Suppressor macrophage treated with lipopolysaccharide for 1 hour (primary cell): Measurements from ENCODE around the gene MYOC.
"Not testable (repeated sequence)": the region's sequence is repeated elsewhere in the genome, so short reads cannot be mapped to it uniquely, and the experiment has no call there.

ENCODE experiments used
- DNase-seq, 3 donors: peaks; one replicate each; pipeline ENCODE4 v3.0.0-alpha.2; 2020 to 2022

The MYOC gene

DNA sequence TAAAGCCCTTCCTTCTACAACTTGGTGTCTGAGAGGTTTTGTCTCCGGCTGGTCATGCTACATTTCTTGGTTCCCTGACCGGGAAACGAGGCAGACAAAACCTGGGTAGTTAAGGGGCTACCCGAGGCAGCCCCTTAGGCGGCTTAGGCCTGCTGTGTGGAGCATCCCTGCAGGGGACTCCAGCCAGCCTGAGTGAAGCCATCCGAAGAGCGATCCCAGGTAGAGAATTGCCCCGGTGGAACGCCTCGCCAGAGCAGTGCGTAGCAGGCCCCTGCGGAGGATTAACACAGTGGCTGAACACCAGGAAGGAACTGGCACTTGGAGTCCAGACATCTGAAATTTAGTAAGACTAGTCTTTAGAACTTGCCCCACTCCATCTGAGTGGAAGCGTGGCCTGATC, 51.6 kb downstream of the MYOC start:
- no peak for DNase-seq

DNA sequence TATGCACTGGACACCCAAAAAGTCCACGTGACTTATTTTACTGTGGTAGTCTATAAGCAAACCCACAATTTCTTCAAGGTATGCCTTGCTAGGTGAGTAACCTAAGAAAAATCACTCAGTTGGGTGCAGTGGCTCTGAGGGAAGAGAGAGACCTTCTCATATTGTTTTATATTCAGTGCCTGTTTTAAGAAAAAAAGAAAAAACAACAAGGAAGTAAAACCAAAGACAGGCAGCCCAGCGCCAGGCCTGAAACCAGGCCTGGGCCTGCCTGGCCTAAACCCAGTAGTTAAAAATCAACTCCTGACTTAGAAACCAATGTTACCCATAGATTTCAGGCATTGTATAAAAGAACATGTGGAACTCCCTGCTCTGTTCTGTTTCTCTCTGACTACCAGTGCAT, 52.2 kb downstream of the MYOC start:
- DNase-seq: not testable (repeated sequence)

DNA sequence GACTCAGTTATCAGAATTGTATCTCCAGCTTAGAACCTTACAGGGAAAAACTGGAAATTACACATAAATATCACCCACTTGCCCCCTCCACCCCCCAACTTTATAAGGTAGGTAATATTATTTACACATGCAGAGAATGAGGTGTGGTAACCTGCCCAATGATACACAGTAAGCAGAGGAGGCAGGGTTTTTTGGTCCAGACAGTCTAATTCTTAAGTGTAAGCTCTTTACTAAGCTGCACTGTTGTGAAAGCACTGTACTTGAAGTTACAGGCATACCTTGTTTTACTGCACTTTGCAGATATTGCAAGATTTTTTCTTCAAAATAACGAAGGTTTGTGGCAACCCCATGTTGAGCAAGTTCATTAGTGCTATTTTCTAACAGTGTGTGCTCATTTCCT, 55.3 kb downstream of the MYOC start:
- DNase-seq: no peak

DNA sequence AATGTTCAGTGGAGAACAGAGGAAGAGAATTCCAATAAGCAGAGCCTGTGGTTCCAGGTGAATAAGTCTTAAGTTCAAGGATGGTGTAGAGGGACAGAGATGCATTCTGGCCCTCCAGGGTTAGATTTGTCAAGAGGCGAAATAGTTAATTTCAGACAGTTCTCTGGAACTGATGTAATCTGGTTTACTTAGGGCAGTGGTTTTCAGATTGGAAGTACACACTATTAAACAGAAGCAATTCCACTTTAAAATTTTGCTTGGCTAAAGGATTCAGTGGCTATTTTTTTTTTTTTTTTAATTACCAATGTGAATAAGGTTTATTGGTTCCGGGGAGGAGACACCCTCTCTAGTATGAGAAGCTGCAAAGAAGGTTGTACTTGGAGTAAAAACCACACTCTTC, 55.8 kb downstream of the MYOC start:
- no peak for DNase-seq

DNA sequence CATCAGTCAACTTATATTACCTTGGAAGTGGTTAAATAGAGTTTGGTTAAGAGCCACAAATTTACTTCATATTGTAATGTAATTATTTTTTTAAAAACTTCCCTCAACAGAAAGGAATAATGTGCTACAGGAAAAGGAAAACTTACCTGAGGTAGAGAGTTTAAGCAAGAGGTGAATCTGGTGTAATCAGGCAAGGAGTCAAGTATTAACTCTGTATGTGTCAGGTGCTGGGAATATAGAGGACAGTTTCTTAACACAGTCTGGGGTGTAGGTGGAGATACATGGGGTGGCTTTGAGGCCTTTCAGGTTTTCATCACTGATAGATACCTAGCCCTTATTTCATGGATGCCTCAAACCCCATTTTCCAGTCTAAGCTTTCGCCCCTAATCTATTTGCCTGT, 56.4 kb downstream of the MYOC start:
- DNase-seq: no peak

DNA sequence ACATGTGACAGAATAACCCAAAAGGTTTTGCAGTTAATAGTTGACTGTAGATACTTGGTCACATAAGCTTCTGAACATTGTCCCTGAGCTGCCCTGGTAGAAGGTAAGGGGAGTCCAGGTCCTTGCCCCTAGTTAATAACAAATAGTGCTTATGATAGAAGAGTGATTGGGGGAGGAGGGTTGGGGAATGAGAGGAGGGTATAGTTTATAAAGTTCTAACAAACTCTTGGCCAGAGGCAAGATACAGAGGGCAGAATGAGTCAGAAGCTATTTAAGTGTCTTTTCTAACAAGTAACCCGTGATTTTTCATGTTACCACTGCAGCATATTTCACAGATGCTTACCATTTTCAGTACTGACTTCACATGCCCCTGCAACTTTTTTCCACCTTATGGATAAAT, 57.2 kb downstream of the MYOC start:
- peak in 1 of 3 donors; percentile 13 for DNase-seq

DNA sequence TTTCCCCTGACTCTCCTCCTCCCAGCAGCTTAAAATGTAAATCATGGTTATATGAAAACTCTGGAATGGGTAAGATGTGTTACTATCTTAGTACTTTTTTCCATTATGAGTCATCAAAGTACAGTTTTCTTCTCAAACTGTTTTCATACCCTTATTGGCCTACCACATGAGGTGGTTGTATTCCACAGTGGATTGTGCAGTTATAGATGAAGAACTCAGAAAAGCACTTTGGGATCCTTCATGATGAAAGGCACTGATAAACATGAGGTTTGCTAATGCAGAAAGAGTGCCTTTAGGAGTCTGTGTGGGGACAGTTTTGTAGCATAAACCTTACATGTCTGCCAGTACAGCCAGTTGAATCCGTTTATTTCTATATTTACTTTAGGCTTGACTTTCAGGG, 62.5 kb downstream of the MYOC start:
- DNase-seq: no peak

DNA sequence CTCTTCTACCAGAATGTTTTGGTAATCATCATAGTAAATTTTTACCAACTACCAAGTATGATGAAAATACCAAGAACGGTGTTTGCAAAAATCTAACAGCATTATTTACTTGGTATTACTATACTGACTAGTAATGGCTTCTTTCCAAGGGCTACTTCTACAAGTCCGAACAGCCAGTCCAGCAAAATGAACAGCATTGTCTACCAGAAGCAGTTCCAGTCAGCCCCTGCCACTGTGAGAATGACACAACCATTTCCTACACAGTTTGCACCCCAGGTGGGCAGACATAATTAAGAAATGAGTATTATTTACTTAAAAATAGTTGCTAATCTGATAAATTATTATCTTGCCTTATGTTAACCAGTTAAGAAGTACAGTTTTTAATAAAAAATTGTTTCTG, 64.3 kb downstream of the MYOC start:
- no peak for DNase-seq

DNA sequence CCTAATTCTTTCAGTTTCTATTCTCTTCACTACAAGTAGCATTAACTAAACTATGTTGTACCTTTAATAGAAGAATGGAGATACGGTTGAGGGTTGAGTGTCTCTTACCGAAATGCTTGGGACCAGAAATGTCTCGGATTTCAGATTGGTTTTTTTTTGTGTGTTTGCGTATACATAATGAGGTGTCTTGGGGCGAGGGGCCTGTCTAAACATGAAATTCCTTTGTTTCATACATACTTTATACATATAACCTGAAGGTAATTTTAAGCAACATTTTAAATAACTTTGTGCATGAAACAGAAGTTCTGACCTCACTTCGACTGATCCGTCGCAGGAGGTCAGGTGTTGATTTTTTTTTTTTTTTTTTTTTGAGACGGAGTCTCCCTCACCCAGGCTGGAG, 66.8 kb downstream of the MYOC start:
- no peak for DNase-seq
